GM18519 (cell line): ENCODE measurements around the gene TOR3A.

Experiments used
- ATAC-seq: cut with Tn5 transposase; IDR thresholded peaks from one replicate; pipeline ENCODE4 v1.9.1; 2021; ENCODE audit warnings: mild to moderate bottlenecking, moderate library complexity; ENCODE audit not compliant: unreplicated experiment, low FRiP score

Gene TOR3A

GRCh38 chr1:179061360-179062282 is 20.2 kb upstream of the TOR3A start:
- ATAC-seq: no peak

- no peak for ATAC-seq
Measured at GRCh38 chr1:179066471-179066870, 15.4 kb upstream of the TOR3A start.

GRCh38 chr1:179077396-179077795 is 4.5 kb upstream of the TOR3A start:
- ATAC-seq: no peak

- peak; percentile 18 for ATAC-seq
Measured at GRCh38 chr1:179079113-179079761, 2.6 kb upstream of the TOR3A start.

GRCh38 chr1:179080866-179081686 is 794 bp upstream of the TOR3A start:
- peak; percentile 2 for ATAC-seq

GRCh38 chr1:179082333-179082998 is 596 bp downstream of the TOR3A start:
- no peak for ATAC-seq

GRCh38 chr1:179082999-179083335 is 1.1 kb downstream of the TOR3A start:
- no peak for ATAC-seq

- ATAC-seq: peak; percentile 20
Measured at GRCh38 chr1:179083533-179083932, 1.7 kb downstream of the TOR3A start.

GRCh38 chr1:179087665-179088064 is 5.8 kb downstream of the TOR3A start:
- ATAC-seq: no peak

GRCh38 chr1:179089827-179090482 is 8.1 kb downstream of the TOR3A start:
- no peak for ATAC-seq

GRCh38 chr1:179090522-179090921 is 8.7 kb downstream of the TOR3A start:
- ATAC-seq: no peak

- no peak for ATAC-seq
Measured at GRCh38 chr1:179090923-179091322, 9.1 kb downstream of the TOR3A start.

- no peak for ATAC-seq
Measured at GRCh38 chr1:179091691-179092165, 9.9 kb downstream of the TOR3A start.

- no peak for ATAC-seq
Measured at GRCh38 chr1:179092896-179093461, 11.1 kb downstream of the TOR3A start.

GRCh38 chr1:179094818-179095217 is 12.9 kb downstream of the TOR3A start:
- ATAC-seq: no peak

- ATAC-seq: no peak
Measured at GRCh38 chr1:179095377-179095776, 13.5 kb downstream of the TOR3A start.

- no peak for ATAC-seq
Measured at GRCh38 chr1:179095924-179096323, 14.1 kb downstream of the TOR3A start.

GRCh38 chr1:179099891-179100290 is 18.0 kb downstream of the TOR3A start:
- no peak for ATAC-seq

GRCh38 chr1:179101566-179101965 is 19.7 kb downstream of the TOR3A start:
- ATAC-seq: no peak

- no peak for ATAC-seq
Measured at GRCh38 chr1:179103999-179104398, 22.1 kb downstream of the TOR3A start.
